22Rv1 (cell line): Measurements from ENCODE around the gene PLXNB2.

Experiments used
- H3K27ac ChIP-seq: fragments of 450-650 bp; 2 replicates; pipeline ENCODE4 v1.5.1; 2017
- ZFX ChIP-seq: fragments of 450-650 bp; IDR thresholded peaks from 2 replicates; pipeline ENCODE4 v1.6.1; 2017; ENCODE audit warnings: antibody characterized with exemption, borderline replicate concordance
- TF ChIP-seq, protein P1 (sequence below): fragments of 450-650 bp; IDR thresholded peaks from 2 replicates; pipeline ENCODE4 v1.5.1; 2017; ENCODE audit warnings: mild to moderate bottlenecking

Gene PLXNB2

DNA sequence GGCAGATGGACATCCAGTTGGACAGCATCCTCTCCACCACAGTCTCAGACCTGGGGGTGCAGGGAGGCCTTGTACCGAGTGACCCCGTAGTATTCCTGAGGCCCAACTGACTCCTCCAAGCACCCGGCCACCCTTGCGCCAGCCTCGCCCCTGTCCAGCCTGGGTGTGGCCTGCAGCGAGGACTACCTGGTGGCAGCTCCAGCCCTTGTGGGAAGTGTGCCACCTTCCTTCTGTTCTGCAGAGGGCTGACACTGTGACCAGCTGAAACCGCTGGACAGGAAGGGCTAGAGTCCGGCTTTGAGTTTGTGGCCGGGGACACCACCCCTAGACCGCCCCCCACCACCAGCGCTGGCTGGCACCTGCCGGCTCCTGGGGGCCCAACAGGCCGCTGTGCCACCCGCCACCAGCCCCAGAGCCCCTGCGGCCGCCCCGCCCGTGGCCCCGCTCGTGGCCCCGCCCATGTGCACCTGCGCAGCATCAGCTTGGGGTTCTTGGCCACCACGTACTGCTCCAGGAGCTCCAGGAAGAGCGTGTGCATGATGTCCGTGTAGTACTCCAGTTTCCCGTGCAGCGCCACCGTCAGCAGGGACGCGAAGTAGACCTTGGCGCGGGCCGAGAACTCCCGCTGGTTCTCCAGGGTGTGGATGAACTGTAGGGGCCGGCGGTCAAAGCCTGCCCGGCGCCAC lies 27.3 kb downstream of the PLXNB2 start:
- H3K27ac ChIP-seq: no peak overlapping the region
- TF ChIP-seq ZFX: no peak
- TF ChIP-seq, protein P1, sequence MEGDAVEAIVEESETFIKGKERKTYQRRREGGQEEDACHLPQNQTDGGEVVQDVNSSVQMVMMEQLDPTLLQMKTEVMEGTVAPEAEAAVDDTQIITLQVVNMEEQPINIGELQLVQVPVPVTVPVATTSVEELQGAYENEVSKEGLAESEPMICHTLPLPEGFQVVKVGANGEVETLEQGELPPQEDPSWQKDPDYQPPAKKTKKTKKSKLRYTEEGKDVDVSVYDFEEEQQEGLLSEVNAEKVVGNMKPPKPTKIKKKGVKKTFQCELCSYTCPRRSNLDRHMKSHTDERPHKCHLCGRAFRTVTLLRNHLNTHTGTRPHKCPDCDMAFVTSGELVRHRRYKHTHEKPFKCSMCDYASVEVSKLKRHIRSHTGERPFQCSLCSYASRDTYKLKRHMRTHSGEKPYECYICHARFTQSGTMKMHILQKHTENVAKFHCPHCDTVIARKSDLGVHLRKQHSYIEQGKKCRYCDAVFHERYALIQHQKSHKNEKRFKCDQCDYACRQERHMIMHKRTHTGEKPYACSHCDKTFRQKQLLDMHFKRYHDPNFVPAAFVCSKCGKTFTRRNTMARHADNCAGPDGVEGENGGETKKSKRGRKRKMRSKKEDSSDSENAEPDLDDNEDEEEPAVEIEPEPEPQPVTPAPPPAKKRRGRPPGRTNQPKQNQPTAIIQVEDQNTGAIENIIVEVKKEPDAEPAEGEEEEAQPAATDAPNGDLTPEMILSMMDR: no peak

DNA sequence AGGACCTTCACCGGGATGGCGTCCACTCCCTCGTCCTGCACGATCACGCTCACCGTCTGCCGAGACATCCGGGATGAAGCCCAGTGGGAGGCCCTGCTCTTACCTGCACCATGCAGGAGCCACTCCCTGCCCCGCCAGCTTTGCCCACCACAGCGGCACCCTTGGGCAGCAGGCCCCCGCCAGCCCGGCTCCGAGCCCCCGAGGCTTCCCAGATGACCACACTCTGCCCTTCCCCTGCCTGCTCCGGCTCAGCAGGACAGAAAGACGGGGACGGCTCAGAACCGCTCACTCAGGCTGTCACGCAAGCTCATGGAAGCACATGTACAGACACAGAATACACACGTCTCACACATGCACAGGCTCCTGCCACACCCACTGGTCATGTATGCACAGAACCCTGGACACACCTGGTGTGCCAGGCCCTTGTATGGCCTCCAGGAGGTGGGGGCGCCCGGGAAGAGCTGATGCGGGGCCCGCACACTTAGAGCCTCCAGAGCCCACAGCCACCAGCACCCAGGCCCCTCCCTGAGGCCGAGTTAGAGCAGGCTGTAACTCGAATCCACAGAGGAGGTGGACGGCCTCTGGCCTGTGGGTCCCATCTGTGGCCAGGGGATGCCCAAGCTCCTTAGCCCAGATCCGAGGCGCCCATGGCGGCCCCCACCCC lies 28.4 kb downstream of the PLXNB2 start:
- TF ChIP-seq ZFX: no peak
- TF ChIP-seq, protein P1: no peak
- no peak overlapping the region for H3K27ac ChIP-seq

DNA sequence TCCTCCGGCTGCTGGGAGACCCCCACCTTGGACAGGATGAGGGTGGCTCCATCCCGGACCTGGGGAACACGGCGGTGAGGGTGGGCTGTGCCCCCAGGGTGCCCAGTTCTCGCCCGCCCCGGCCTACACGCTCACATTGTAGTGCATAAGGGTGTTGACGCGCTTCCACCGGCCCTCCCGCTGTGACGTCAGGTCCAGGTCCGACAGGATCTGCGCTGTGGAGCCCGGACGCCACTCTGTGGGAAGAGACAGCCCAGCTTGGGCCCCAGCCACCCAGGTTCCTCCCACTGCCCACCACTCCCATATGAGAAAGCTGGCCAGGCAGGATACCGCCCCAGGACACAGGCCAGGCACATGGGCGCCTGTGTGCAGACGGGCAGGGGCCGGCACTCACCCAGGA lies 29.0 kb downstream of the PLXNB2 start:
- H3K27ac ChIP-seq: no peak overlapping the region
- no peak for TF ChIP-seq ZFX
- TF ChIP-seq, protein P1: no peak

DNA sequence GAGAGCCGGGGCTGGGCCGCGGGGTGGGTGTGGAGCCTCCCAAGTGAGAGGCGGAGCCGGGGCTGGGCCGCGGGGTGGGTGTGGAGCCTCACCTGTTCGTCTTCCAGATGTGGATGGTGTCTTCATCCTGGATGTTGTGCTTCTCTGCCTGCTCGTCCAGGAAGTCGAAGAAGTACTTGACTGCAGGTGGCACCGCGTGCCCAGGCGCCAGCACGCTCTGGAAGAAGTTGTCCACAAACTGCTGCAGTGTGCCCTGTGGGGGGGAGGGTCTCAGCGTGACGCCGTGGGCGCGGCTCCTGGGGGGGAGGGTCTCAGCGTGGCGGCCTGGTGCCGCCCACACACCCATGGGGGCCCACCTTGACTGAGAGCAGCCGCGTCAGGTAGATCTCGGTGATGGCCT lies 29.7 kb downstream of the PLXNB2 start:
- TF ChIP-seq, protein P1: no peak
- TF ChIP-seq ZFX: no peak
- no peak overlapping the region for H3K27ac ChIP-seq

DNA sequence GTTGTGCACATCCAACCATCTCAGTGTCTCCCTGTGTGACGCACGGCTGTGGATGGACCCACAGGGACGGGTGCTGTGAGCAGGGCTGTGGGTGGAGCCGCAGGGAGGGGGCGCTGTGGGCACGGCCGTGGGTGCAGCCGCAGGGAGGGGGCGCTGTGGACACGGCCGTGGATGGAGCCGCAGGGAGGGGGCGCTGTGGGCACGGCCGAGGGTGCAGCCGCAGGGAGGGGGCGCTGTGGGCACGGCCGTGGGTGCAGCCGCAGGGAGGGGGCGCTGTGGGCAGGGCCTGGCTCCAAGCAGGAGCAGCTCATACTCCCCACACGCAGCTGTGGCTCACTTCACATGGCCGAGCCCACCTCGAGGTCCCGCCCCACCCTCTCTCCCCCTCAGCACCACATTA lies 31.3 kb downstream of the PLXNB2 start:
- no peak overlapping the region for H3K27ac ChIP-seq
- TF ChIP-seq, protein P1: no peak
- no peak for TF ChIP-seq ZFX

DNA sequence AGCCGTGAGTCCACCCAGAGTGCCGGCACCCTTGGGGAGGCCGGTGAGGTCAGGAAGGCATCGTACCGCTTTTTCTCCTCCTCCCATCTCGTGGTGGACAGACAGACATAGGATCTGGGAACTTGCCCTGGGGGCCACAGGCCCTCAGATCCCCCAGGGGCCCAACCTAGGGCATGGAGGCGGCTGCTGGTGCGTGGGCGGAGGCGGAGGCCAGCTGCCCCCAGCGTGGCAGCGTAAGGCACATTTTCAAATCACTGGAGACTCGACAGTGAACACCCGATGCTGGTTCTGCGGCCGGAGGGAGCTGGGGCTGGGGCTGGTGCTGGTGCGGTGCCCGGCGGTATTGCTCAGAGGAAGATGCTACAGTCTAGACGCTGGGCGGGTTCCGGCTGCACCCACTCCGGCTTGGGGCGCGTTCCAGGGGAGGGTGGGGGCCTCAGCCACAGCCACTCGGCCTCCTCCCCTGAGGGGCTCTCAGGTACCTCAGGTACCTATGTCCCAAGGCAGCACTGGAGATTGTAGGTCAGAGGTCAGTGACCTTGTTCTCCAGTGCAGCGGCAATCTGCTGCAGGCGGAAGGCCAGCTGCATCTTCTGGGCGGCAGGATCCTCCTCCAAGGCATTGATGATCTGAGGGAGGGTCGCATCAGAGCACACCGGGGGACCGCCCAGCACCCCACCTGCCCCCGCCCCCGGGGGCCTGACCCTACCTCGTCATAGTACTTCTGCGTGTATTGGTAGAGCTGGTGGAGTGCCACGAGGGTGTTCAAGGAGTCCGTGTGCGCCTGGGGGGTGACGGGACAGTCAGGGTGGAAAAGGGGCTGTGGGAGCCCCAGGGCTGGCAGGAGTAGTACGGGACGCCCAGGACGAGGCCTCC lies 32.0 kb downstream of the PLXNB2 start:
- peak overlapping the region; percentile 42 for H3K27ac ChIP-seq
- no peak for TF ChIP-seq ZFX
- TF ChIP-seq, protein P1: no peak
